Activated B cell treated with CpG ODN at 0.5 μM for 24 hours (primary cell): ENCODE results near the gene RXRB. TPM values are rescaled to one million over a fixed set of nuclear protein-coding genes. Genes with fewer than 3 reads are reported as not detected.

Source experiments
- ATAC-seq: fragments of 200-7000 bp; cut with Tn5 transposase; one replicate; pipeline ENCODE4 v1.10.0; 2021; ENCODE audit warnings: low read depth, mild to moderate bottlenecking, moderate library complexity
- CTCF ChIA-PET: fragments of 350-600 bp; sonication (Branson Sonifier 250); formaldehyde crosslinking; loops from one replicate; lab custom pipeline; 2021; ENCODE audit warnings: antibody characterized with exemption; lab: Charles Lee
- POLR2A ChIA-PET: fragments of 350-600 bp; sonication (Branson Sonifier 250); formaldehyde crosslinking; loops from one replicate; lab custom pipeline; 2021; ENCODE audit warnings: antibody characterized with exemption; lab: Charles Lee
- DNase-seq: peaks from one replicate; pipeline ENCODE4 v3.0.0; 2022
- H3K27ac Mint-ChIP-seq: one replicate; pipeline ENCODE4 v1.8.0; 2020; ENCODE audit warnings: mixed read lengths
- H3K27me3 Mint-ChIP-seq: one replicate; pipeline ENCODE4 v1.8.0; 2021; ENCODE audit warnings: mixed read lengths
- H3K36me3 Mint-ChIP-seq: one replicate; pipeline ENCODE4 v1.8.0; 2021; ENCODE audit warnings: low read depth, mixed read lengths
- H3K4me1 Mint-ChIP-seq: one replicate; pipeline ENCODE4 v1.8.0; 2021; ENCODE audit warnings: mixed read lengths
- H3K4me3 Mint-ChIP-seq: one replicate; pipeline ENCODE4 v1.8.0; 2020; ENCODE audit warnings: mild to moderate bottlenecking, mixed read lengths
- H3K9me3 Mint-ChIP-seq: one replicate; pipeline ENCODE4 v1.8.0; 2020; ENCODE audit warnings: mixed read lengths
- CTCF ChIP-seq: fragments of 200-600 bp; IDR thresholded peaks from one replicate; pipeline ENCODE4 v1.8.0; 2022; ENCODE audit warnings: antibody characterized with exemption, mild to moderate bottlenecking
- intact Hi-C: fragments of 100-400 bp; cut with micrococcal nuclease; formaldehyde crosslinking; loops from one replicate; pipeline ENCODE4 v1.15.1; 2024
- total RNA-seq: library from RNA; stranded (reverse); gene quantifications from 2 replicates; pipeline ENCODE4 v1.2.3, GENCODE V29; 2022

Gene RXRB
- total RNA-seq, 1 donor from 2014 or later, result 74.3 TPM

DNA sequence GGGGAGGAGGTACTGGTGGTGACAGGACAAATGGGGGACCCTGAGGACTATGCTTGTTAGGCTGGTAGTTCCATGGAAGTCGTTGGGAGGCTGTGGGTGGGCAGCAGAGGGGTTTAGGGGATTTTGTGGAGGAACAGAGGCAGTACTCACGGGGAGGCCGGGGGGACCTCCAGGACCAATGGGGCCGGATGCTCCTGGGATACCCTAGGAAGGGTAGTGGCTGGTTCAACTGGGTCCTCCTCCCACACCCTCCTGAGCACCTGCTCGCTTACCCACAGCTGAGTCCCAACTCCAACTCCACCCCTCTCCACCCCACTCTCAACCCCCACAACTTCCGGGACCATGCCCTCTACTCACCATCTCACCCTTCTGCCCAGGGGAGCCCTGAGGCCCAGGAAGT, 34.1 kb downstream of the RXRB start:
- no peak overlapping the region for H3K4me3 Mint-ChIP-seq
- no peaks in the 10 kb centered on the region for H3K36me3 Mint-ChIP-seq
- ChIA-PET CTCF (no interaction called here), POLR2A (no interaction called here)
- H3K27ac Mint-ChIP-seq, result no peak overlapping the region
- no peaks in the 10 kb centered on the region for H3K9me3 Mint-ChIP-seq
- TF ChIP-seq CTCF, result no peak
- intact Hi-C loops, result no loop called here
- H3K4me1 Mint-ChIP-seq, result peaks cover 21% of the 10 kb centered on the region
- ATAC-seq (no peak), DNase-seq (no peak)
- no peaks in the 10 kb centered on the region for H3K27me3 Mint-ChIP-seq

DNA sequence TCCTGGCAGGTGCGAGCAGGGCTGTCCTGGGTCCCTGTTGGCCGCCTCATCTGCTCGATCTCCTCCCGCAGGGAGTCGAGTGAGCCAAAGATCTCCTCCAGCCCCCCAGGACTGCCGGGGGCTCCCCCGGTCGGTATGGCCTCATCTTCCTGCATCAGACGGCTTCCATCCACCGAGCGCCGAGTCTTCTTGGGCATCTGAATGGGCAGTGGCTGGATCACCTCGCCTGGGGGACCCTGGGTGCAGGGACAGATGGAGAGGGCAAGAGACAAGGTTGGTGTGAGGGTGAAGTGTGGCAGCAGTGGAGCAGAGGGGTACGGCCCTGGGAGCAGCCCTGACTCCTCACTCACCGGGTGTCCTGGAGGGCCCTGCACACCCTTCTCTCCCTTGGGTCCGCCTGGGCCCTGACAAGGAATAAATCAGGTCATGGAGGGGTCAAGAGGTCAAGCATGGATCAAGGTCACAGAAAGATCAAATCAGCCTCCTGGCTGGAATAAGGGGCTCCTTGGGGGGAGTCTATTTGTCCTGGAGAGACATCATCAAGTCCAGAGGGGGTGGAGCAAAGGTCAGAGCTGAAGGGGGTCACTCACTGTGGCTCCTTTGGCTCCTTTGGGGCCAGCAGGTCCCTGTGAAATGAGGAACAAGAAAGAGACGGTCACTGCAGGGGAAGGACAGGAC, 34.7 kb downstream of the RXRB start:
- ATAC-seq, result no peak
- Mint-ChIP-seq H3K27me3 (no peaks in the 10 kb centered on the region), H3K4me3 (no peak overlapping the region), H3K36me3 (no peaks in the 10 kb centered on the region), H3K9me3 (no peaks in the 10 kb centered on the region), H3K4me1 (peaks cover 26% of the 10 kb centered on the region), H3K27ac (no peak overlapping the region)
- CTCF ChIA-PET, result no interaction called here
- no peak for DNase-seq
- no peak for TF ChIP-seq CTCF
- POLR2A ChIA-PET, result no interaction called here
- intact Hi-C loops, result no loop called here

- H3K4me3 Mint-ChIP-seq, result no peak overlapping the region
Observed at GRCh38 chr6:33164665-33165373, 35.6 kb downstream of the RXRB start.

DNA sequence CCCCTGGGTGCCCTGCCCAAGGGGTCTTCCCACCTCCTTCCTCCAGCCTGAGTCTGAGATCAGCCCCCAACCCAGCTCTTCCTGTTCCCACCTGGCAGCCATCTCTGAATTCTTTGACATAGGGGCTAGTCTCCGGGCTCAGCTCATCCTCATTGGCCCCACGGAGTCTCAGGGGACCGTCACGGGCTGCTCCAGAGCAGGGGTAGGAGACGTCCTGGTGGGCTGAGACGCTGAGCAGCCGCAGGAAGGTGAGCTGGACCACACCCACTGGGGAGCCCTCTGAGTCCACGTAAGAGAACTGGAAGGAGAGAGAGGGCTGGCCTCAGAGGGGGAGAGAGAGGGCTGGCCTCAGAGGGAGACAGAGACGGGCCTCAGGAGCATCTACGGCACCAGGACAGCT, 36.3 kb downstream of the RXRB start:
- Mint-ChIP-seq H3K4me3 (no peak overlapping the region), H3K27ac (no peak overlapping the region), H3K36me3 (no peaks in the 10 kb centered on the region), H3K27me3 (no peaks in the 10 kb centered on the region), H3K9me3 (no peaks in the 10 kb centered on the region), H3K4me1 (peaks cover 13% of the 10 kb centered on the region)
- DNase-seq (no peak), ATAC-seq (no peak)
- intact Hi-C loops, result loop anchor here (5.0 kb wide), 2 partner anchors 47 to 133 kb away; partner anchors contain the start of gene RGL2
- no peak for TF ChIP-seq CTCF
- ChIA-PET POLR2A (no interaction called here), CTCF (interaction anchor here (0.8 to 1.7 kb wide), 2 partner anchors 84 to 180 kb away, joined by 3 to 7 read pairs; no protein-coding TSS in a partner anchor)

More at GRCh38 chr6:33164665-33165373, 35.6 kb downstream of the RXRB start:
- DNase-seq, result no peak
- intact Hi-C loops, result loop anchor here (5.0 kb wide), 2 partner anchors 48 to 132 kb away; partner anchors contain the start of gene RGL2
- no peak for TF ChIP-seq CTCF
- no peaks in the 10 kb centered on the region for H3K9me3 Mint-ChIP-seq
- H3K4me1 Mint-ChIP-seq, result peaks cover 18% of the 10 kb centered on the region
- ChIA-PET POLR2A (no interaction called here), CTCF (interaction anchor here (1.7 kb wide), 1 partner anchor 83 kb away, joined by 7 read pairs; no protein-coding TSS in a partner anchor)
- H3K36me3 Mint-ChIP-seq, result no peaks in the 10 kb centered on the region
- H3K27ac Mint-ChIP-seq, result no peak overlapping the region
- no peak for ATAC-seq
- H3K27me3 Mint-ChIP-seq, result no peaks in the 10 kb centered on the region

GRCh38 chr6:33163540-33163939, 36.9 kb downstream of the RXRB start:
- Mint-ChIP-seq H3K4me3 (no peak overlapping the region), H3K36me3 (no peaks in the 10 kb centered on the region), H3K27me3 (no peaks in the 10 kb centered on the region), H3K9me3 (no peaks in the 10 kb centered on the region), H3K4me1 (peaks cover 13% of the 10 kb centered on the region), H3K27ac (no peak overlapping the region)
- DNase-seq, result no peak
- ChIA-PET POLR2A (no interaction called here), CTCF (interaction anchor here (0.8 to 1.7 kb wide), 2 partner anchors 84 to 179 kb away, joined by 3 to 7 read pairs; no protein-coding TSS in a partner anchor)
- TF ChIP-seq CTCF, result no peak
- intact Hi-C loops, result loop anchor here (5.0 kb wide), 2 partner anchors 46 to 134 kb away; partner anchors contain the start of gene RGL2
- no peak for ATAC-seq
